Measurements from ENCODE around the gene CD5L.

DNA sequence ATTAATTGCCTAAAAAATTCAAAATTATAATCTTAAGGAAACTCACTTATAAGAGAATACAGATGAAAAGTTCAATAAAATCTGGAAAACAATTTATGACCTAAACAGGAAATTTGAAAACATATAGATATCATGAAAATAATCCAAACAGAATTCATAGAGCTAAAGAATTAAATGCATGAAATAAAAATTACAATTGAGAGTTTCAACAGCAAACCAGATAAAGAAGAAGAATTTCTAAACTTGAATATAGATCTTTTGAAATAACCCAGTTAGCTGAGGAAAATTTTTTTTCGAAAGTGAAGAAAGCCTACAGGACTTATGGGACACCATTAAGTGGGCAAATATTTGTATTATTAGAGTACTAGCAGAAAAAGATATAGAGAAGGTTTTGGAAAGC lies 28.3 kb downstream of the CD5L start:
- TF ChIP-seq, protein P1, sequence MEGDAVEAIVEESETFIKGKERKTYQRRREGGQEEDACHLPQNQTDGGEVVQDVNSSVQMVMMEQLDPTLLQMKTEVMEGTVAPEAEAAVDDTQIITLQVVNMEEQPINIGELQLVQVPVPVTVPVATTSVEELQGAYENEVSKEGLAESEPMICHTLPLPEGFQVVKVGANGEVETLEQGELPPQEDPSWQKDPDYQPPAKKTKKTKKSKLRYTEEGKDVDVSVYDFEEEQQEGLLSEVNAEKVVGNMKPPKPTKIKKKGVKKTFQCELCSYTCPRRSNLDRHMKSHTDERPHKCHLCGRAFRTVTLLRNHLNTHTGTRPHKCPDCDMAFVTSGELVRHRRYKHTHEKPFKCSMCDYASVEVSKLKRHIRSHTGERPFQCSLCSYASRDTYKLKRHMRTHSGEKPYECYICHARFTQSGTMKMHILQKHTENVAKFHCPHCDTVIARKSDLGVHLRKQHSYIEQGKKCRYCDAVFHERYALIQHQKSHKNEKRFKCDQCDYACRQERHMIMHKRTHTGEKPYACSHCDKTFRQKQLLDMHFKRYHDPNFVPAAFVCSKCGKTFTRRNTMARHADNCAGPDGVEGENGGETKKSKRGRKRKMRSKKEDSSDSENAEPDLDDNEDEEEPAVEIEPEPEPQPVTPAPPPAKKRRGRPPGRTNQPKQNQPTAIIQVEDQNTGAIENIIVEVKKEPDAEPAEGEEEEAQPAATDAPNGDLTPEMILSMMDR (IDR thresholded peaks at IDR 0.05; ENCODE audit: poor library complexity): no peak
- no peak for TF ChIP-seq EZH2 (IDR thresholded peaks at IDR 0.05; ENCODE audit: borderline replicate concordance)

All from hepatocyte (in vitro differentiated cells).